ENCODE measurements around the gene MED17.

DNA sequence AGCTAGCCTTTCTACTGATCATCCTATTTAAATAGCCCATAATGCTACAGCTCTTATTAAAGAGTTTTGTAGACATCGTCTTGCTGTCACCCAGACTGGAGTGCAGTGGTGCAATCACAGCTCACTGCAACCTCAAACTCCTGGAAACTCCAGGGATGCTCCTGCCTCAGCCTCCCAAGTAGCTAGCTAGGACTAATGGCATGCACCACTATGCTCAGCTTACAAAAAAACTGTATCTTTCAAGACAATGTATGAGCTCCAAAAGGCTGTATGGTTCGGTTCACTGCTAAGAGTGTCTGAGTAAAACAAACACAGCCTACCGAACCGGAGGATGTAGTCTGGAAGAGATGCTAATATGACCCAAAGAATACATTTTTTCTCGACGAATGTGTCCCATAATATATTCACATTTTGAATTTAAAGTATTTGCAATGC, 45.4 kb upstream of the MED17 start:
- TF ChIP-seq, protein P1, sequence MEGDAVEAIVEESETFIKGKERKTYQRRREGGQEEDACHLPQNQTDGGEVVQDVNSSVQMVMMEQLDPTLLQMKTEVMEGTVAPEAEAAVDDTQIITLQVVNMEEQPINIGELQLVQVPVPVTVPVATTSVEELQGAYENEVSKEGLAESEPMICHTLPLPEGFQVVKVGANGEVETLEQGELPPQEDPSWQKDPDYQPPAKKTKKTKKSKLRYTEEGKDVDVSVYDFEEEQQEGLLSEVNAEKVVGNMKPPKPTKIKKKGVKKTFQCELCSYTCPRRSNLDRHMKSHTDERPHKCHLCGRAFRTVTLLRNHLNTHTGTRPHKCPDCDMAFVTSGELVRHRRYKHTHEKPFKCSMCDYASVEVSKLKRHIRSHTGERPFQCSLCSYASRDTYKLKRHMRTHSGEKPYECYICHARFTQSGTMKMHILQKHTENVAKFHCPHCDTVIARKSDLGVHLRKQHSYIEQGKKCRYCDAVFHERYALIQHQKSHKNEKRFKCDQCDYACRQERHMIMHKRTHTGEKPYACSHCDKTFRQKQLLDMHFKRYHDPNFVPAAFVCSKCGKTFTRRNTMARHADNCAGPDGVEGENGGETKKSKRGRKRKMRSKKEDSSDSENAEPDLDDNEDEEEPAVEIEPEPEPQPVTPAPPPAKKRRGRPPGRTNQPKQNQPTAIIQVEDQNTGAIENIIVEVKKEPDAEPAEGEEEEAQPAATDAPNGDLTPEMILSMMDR (IDR thresholded peaks at IDR 0.05; ENCODE audit: low read length), result no peak
- no peak for TF ChIP-seq EZH2 (optimal IDR thresholded peaks at IDR 0.05; ENCODE audit: low read depth, low read length)

Measured in MM.1S (cell line).